CD14-positive monocyte (primary cell): ENCODE results near the gene HSF2. TPM values are rescaled to one million over a fixed set of nuclear protein-coding genes. Genes with fewer than 3 reads are reported as not detected.

Experiments used
- DNase-seq, 3 donors: peaks; one replicate each; pipeline ENCODE4 v3.0.0-alpha.2; 2011 to 2022
- H2AFZ ChIP-seq: 2 replicates; pipeline ENCODE4 v1.6.0; 2012; ENCODE audit warnings: mild to moderate bottlenecking, low read depth, low read length, inconsistent platforms; ENCODE audit not compliant: insufficient read depth, poor library complexity, severe bottlenecking
- H3K27ac ChIP-seq, 2 donors: 1 replicate in 1 of 2; 2 replicates in 1 of 2; pipeline ENCODE4 v1.5.1; 2012 to 2013; ENCODE audit warnings: low read length in 2 of 2, control low read depth in 1 of 2, inconsistent platforms in 1 of 2, low read depth in 1 of 2, mild to moderate bottlenecking in 1 of 2
- H3K27me3 ChIP-seq, 2 donors: one replicate each; pipeline versions ENCODE4 v1.6.0 to v1.6.1; 2011 to 2013; ENCODE audit warnings: low read length in 2 of 2; ENCODE audit not compliant: control insufficient read depth in 2 of 2, insufficient read depth in 2 of 2
- H3K36me3 ChIP-seq, 2 donors: replicated peaks in 1 of 2; 1 replicate in 1 of 2; 2 replicates in 1 of 2; pipeline versions ENCODE4 v1.5.1 to v1.6.1; 2012 to 2013; ENCODE audit warnings: low read length in 2 of 2, control low read depth in 1 of 2, inconsistent platforms in 1 of 2, mild to moderate bottlenecking in 1 of 2; ENCODE audit not compliant: insufficient read depth in 2 of 2, control insufficient read depth in 1 of 2
- H3K4me1 ChIP-seq, 2 donors: 1 replicate in 1 of 2; 2 replicates in 1 of 2; pipeline versions ENCODE4 v1.5.1 to v1.6.1; 2012 to 2013; ENCODE audit warnings: low read length in 2 of 2, control low read depth in 1 of 2, inconsistent platforms in 1 of 2, mild to moderate bottlenecking in 1 of 2, moderate library complexity in 1 of 2; ENCODE audit not compliant: insufficient read depth in 2 of 2, control insufficient read depth in 1 of 2
- H3K4me2 ChIP-seq: replicated peaks from 2 replicates; pipeline ENCODE3; 2012; ENCODE audit warnings: low read length, moderate library complexity, mild to moderate bottlenecking; ENCODE audit not compliant: poor library complexity, severe bottlenecking; ENCODE audit errors: extremely low read depth
- H3K4me3 ChIP-seq, 3 experiments: fragments of 200-600 bp in 1 of 3; sonication (generic) in 1 of 3; replicated peaks in 1 of 3; 1 replicate in 2 of 3; 2 replicates in 1 of 3; pipeline ENCODE4 v1.5.1; 2011 to 2013; ENCODE audit warnings: low read length in 3 of 3, mild to moderate bottlenecking in 3 of 3, control low read depth in 2 of 3, low read depth in 2 of 3, inconsistent platforms in 1 of 3, moderate library complexity in 1 of 3
- H3K79me2 ChIP-seq: 2 replicates; pipeline ENCODE4 v1.6.0; 2012; ENCODE audit warnings: mild to moderate bottlenecking, control low read depth, inconsistent platforms, low read length, moderate library complexity; ENCODE audit not compliant: insufficient read depth
- H3K9ac ChIP-seq: 2 replicates; pipeline ENCODE4 v1.6.0; 2017; ENCODE audit warnings: low read length, mild to moderate bottlenecking; ENCODE audit not compliant: insufficient read depth, poor library complexity, severe bottlenecking
- H3K9me3 ChIP-seq, 2 donors: replicated peaks in 1 of 2; 1 replicate in 1 of 2; 2 replicates in 1 of 2; pipeline versions ENCODE4 v1.5.1 to v1.6.1; 2012 to 2013; ENCODE audit warnings: low read length in 2 of 2, control low read depth in 1 of 2; ENCODE audit not compliant: control insufficient read depth in 1 of 2, insufficient read depth in 1 of 2
- H4K20me1 ChIP-seq: 2 replicates; pipeline ENCODE4 v1.6.0; 2012; ENCODE audit warnings: mild to moderate bottlenecking, low read length, control low read depth, moderate library complexity; ENCODE audit not compliant: insufficient read depth
- H3K27ac Mint-ChIP-seq, 7 donors: one replicate each; pipeline ENCODE4 v1.8.0; 2020; ENCODE audit warnings: mild to moderate bottlenecking in 7 of 7, mixed read lengths in 7 of 7, moderate library complexity in 6 of 7, inconsistent platforms in 2 of 7
- H3K27me3 Mint-ChIP-seq, 3 donors: one replicate each; pipeline ENCODE4 v1.8.0; 2021 to 2022; ENCODE audit warnings: low read depth in 3 of 3, mild to moderate bottlenecking in 3 of 3, mixed read lengths in 3 of 3, moderate library complexity in 3 of 3, inconsistent platforms in 1 of 3
- H3K36me3 Mint-ChIP-seq, 2 donors: one replicate each; pipeline ENCODE4 v1.8.0; 2020; ENCODE audit warnings: mixed read lengths in 2 of 2, inconsistent platforms in 1 of 2, mild to moderate bottlenecking in 1 of 2
- H3K4me1 Mint-ChIP-seq: one replicate; pipeline ENCODE4 v1.8.0; 2020; ENCODE audit warnings: mild to moderate bottlenecking, mixed read lengths
- H3K4me3 Mint-ChIP-seq, 2 donors: one replicate each; pipeline ENCODE4 v1.8.0; 2020; ENCODE audit warnings: mild to moderate bottlenecking in 2 of 2, mixed read lengths in 2 of 2, moderate library complexity in 1 of 2
- H3K9me3 Mint-ChIP-seq, 7 donors: one replicate each; pipeline ENCODE4 v1.8.0; 2020 to 2022; ENCODE audit warnings: mixed read lengths in 7 of 7, mild to moderate bottlenecking in 6 of 7, moderate library complexity in 6 of 7, inconsistent platforms in 2 of 7
- CTCF ChIP-seq: fragments of 200-600 bp; IDR thresholded peaks from one replicate; pipeline ENCODE4 v1.8.0; 2022; ENCODE audit warnings: antibody characterized with exemption, mild to moderate bottlenecking
- WGBS: methylation state at CpG from one replicate; pipeline ENCODE4 v1.1.5; 2013; ENCODE audit warnings: missing lambda C conversion rate; ENCODE audit not compliant: insufficient coverage; 5-methylcytosine and 5-hydroxymethylcytosine counted together
- intact Hi-C, 2 donors: fragments of 100-400 bp; cut with micrococcal nuclease; formaldehyde crosslinking; loops; one replicate each; pipeline versions ENCODE4 v1.15.0 to v1.15.1; 2023
- polyA plus RNA-seq, 3 donors: library from polyadenylated mRNA; depleted of rRNA in 1 of 3; unstranded in 2 of 3; stranded (reverse) in 1 of 3; fragments of 300-500 nt in 2 of 3; fragments of >200 nt in 1 of 3; fragmentation: Illumina TruSeq in 2 of 3; gene quantifications; 1 replicate in 2 of 3; 2 replicates in 1 of 3; pipeline ENCODE4 v1.2.3, GENCODE V29; 2012 to 2021

HSF2 gene
- polyA plus RNA-seq, 3 donors = 2.3 to 8.8 (median 2.6) TPM

GRCh38 chr6:122406187-122406586 is 6.7 kb downstream of the HSF2 start:
- no peaks in the 10 kb centered on the region for H3K27me3 Mint-ChIP-seq
- H3K4me1 ChIP-seq = peaks cover 0 to 7% of the 10 kb centered on the region in 2 donors
- no peak overlapping the region for H3K9ac ChIP-seq
- H3K79me2 ChIP-seq = peaks cover 77% of the 10 kb centered on the region
- H3K27ac ChIP-seq = no peak overlapping the region
- 100% methylated on average over 1 of the region's 1 CpG for WGBS
- H3K36me3 Mint-ChIP-seq = peaks cover 3 to 6% of the 10 kb centered on the region in 2 donors
- no peak overlapping the region for H2AFZ ChIP-seq
- no peak overlapping the region for H3K4me3 ChIP-seq
- intact Hi-C loops = loop anchor here in 1 of 2 donors (10.0 kb wide), 1 partner anchor 69 kb away; the partner anchor contains the start of gene SERINC1
- H3K9me3 Mint-ChIP-seq = peaks cover 0 to 2% (median 0%) of the 10 kb centered on the region in 7 donors
- TF ChIP-seq CTCF = no peak
- H3K4me1 Mint-ChIP-seq = peaks cover 25% of the 10 kb centered on the region
- H3K27ac Mint-ChIP-seq = no peak overlapping the region
- DNase-seq = no peak
- H3K27me3 ChIP-seq = no peaks in the 10 kb centered on the region
- no peaks in the 10 kb centered on the region for H3K9me3 ChIP-seq
- H4K20me1 ChIP-seq = no peaks in the 10 kb centered on the region
- H3K4me3 Mint-ChIP-seq = no peak overlapping the region
- no peak overlapping the region for H3K4me2 ChIP-seq
- H3K36me3 ChIP-seq = no peaks in the 10 kb centered on the region

- no peak overlapping the region for H3K9ac ChIP-seq
- H3K4me1 ChIP-seq = peaks cover 0 to 14% of the 10 kb centered on the region in 2 donors
- no peak overlapping the region for H3K4me2 ChIP-seq
- Mint-ChIP-seq H3K27me3 (no peaks in the 10 kb centered on the region), H3K4me3 (no peak overlapping the region), H3K27ac (no peak overlapping the region), H3K4me1 (peaks cover 34% of the 10 kb centered on the region), H3K9me3 (peaks cover 0 to 2% (median 0%) of the 10 kb centered on the region in 7 donors), H3K36me3 (peaks cover 6 to 8% of the 10 kb centered on the region in 2 donors)
- H3K27me3 ChIP-seq = no peaks in the 10 kb centered on the region
- WGBS = 100% methylated on average over 2 of the region's 4 CpGs
- no peaks in the 10 kb centered on the region for H3K9me3 ChIP-seq
- DNase-seq = no peak
- H3K36me3 ChIP-seq = peaks cover 0 to 5% of the 10 kb centered on the region in 2 donors
- TF ChIP-seq CTCF = no peak
- no peak overlapping the region for H3K4me3 ChIP-seq
- H3K79me2 ChIP-seq = peaks cover 65% of the 10 kb centered on the region
- no peak overlapping the region for H3K27ac ChIP-seq
- no peaks in the 10 kb centered on the region for H4K20me1 ChIP-seq
- intact Hi-C loops = loop anchor here in 1 of 2 donors (10.0 kb wide), 1 partner anchor 67 kb away; the partner anchor contains the start of gene SERINC1
- H2AFZ ChIP-seq = no peak overlapping the region
These were observed 8.3 kb downstream of the HSF2 start for GRCh38 chr6:122407712-122408111.
